Keratinocyte (primary cell): ENCODE measurements around the gene MAP4K3. TPM values are rescaled to one million over a fixed set of nuclear protein-coding genes. Genes with fewer than 3 reads are reported as not detected.

Experiments used
- DNase-seq: peaks from one replicate; pipeline ENCODE4 v3.0.0-alpha.2; 2011; ENCODE audit warnings: low read depth, missing footprints, low spot score
- FAIRE-seq: peaks from 2 replicates; lab custom pipeline; 2011; peaks lifted over from hg19 to GRCh38; lab: Jason Lieb, UNC
- H2AFZ ChIP-seq: 2 replicates; pipeline ENCODE4 v1.6.0; 2012; ENCODE audit warnings: low read length, control low read depth, inconsistent platforms; ENCODE audit not compliant: control insufficient read depth
- H3K27ac ChIP-seq: 2 replicates; pipeline ENCODE4 v1.5.1; 2011; ENCODE audit warnings: low read length; ENCODE audit not compliant: control insufficient read depth, insufficient read depth
- H3K27me3 ChIP-seq: 3 replicates; pipeline ENCODE4 v1.6.0; 2011; ENCODE audit warnings: low read length; ENCODE audit not compliant: control insufficient read depth, insufficient read depth; ENCODE audit errors: extremely low read depth
- H3K36me3 ChIP-seq, 2 experiments: 2 replicates in 1 of 2; 3 replicates in 1 of 2; pipeline ENCODE4 v1.5.1; 2011; ENCODE audit warnings: low read length in 2 of 2, mild to moderate bottlenecking in 1 of 2; ENCODE audit not compliant: control insufficient read depth in 2 of 2, insufficient read depth in 2 of 2; ENCODE audit errors: extremely low read depth in 1 of 2
- H3K4me1 ChIP-seq: 3 replicates; pipeline ENCODE4 v1.5.1; 2011; ENCODE audit warnings: low read length; ENCODE audit not compliant: control insufficient read depth, insufficient read depth; ENCODE audit errors: extremely low read depth
- H3K4me2 ChIP-seq: 3 replicates; pipeline ENCODE4 v1.6.0; 2011; ENCODE audit warnings: low read depth, low read length; ENCODE audit not compliant: control insufficient read depth, insufficient read depth; ENCODE audit errors: extremely low read depth
- H3K4me3 ChIP-seq, 3 experiments: fragments of 200-600 bp in 1 of 3; sonication (generic) in 1 of 3; 2 replicates in 2 of 3; 3 replicates in 1 of 3; pipeline ENCODE4 v1.5.1; 2011 to 2016; ENCODE audit warnings: low read length in 3 of 3, mild to moderate bottlenecking in 3 of 3, control low read depth in 2 of 3, inconsistent platforms in 1 of 3, low read depth in 1 of 3, mixed read lengths in 1 of 3, mixed run types in 1 of 3, moderate library complexity in 1 of 3; ENCODE audit not compliant: control insufficient read depth in 2 of 3, insufficient read depth in 2 of 3; ENCODE audit errors: extremely low read depth in 1 of 3
- H3K79me2 ChIP-seq: 2 replicates; pipeline ENCODE4 v1.6.0; 2012; ENCODE audit warnings: low read length; ENCODE audit not compliant: control insufficient read depth, insufficient read depth
- H3K9ac ChIP-seq: 3 replicates; pipeline ENCODE4 v1.6.0; 2011; ENCODE audit warnings: low read length; ENCODE audit not compliant: control insufficient read depth, insufficient read depth; ENCODE audit errors: extremely low read depth
- H3K9me1 ChIP-seq: 3 replicates; pipeline ENCODE4 v1.6.0; 2011; ENCODE audit warnings: low read length; ENCODE audit not compliant: control insufficient read depth, insufficient read depth; ENCODE audit errors: extremely low read depth
- H3K9me3 ChIP-seq: 2 replicates; pipeline ENCODE4 v1.5.1; 2012; ENCODE audit warnings: low read depth, low read length; ENCODE audit not compliant: control insufficient read depth
- H4K20me1 ChIP-seq: 3 replicates; pipeline ENCODE4 v1.6.0; 2011; ENCODE audit warnings: low read length; ENCODE audit not compliant: control insufficient read depth, insufficient read depth; ENCODE audit errors: extremely low read depth
- CTCF ChIP-seq, 3 experiments: IDR thresholded peaks in 1 of 3; conservative IDR thresholded peaks in 1 of 3; optimal IDR thresholded peaks in 1 of 3; 2 replicates in 2 of 3; 3 replicates in 1 of 3; pipeline versions ENCODE3 to v1.5.1; 2011; ENCODE audit warnings: low read length in 3 of 3, mild to moderate bottlenecking in 3 of 3, moderate library complexity in 2 of 3, control low read depth in 1 of 3, inconsistent platforms in 1 of 3; ENCODE audit not compliant: insufficient read depth in 2 of 3; ENCODE audit errors: extremely low read depth in 1 of 3
- EZH2 ChIP-seq: IDR thresholded peaks from one replicate; pipeline ENCODE4 v1.6.1; 2012; ENCODE audit warnings: inconsistent platforms, mild to moderate bottlenecking, low read length, moderate library complexity
- dilution Hi-C: fragments of 300-500 bp; cut with MboI; formaldehyde crosslinking; loops from one replicate; pipeline ENCODE4 v1.7.0; 2020; ENCODE audit warnings: low sequenced_read_pairs; ENCODE audit not compliant: extremely low pct_ligation_motif_present
- polyA plus RNA-seq, 5 experiments: library from polyadenylated mRNA; depleted of rRNA in 3 of 5; stranded (reverse) in 3 of 5; stranded (forward) in 1 of 5; unstranded in 1 of 5; fragments of >200 nt; gene quantifications; 1 replicate in 1 of 5; 2 replicates in 3 of 5; 3 replicates in 1 of 5; pipeline versions ENCODE4 v1.2.1 to v1.2.3, GENCODE V29; 2011 to 2012; ENCODE audit warnings: missing spikeins in 2 of 5, low read depth in 1 of 5, low replicate concordance in 1 of 5

MAP4K3 gene
- polyA plus RNA-seq, 1 donor (not counting 4 experiments of a cell fraction or from before 2014, with no cell fraction given), result 19.4 TPM

GRCh38 chr2:39411181-39411944, 25.7 kb downstream of the MAP4K3 start:
- peak; percentile 33 for DNase-seq
- no peak overlapping the region for H2AFZ ChIP-seq
- H3K9ac ChIP-seq, result no peak overlapping the region
- no peaks in the 10 kb centered on the region for H3K9me3 ChIP-seq
- no peaks in the 10 kb centered on the region for H3K27me3 ChIP-seq
- H3K4me1 ChIP-seq, result peaks cover 15% of the 10 kb centered on the region
- H3K4me2 ChIP-seq, result peak overlapping the region; percentile 55
- peak; percentile 67 for FAIRE-seq
- no peak overlapping the region for H3K4me3 ChIP-seq
- dilution Hi-C loops, result no loop called here
- peaks cover 71% of the 10 kb centered on the region for H3K79me2 ChIP-seq
- peaks cover 0 to 1% of the 10 kb centered on the region in 2 experiments for H3K36me3 ChIP-seq
- H4K20me1 ChIP-seq, result no peaks in the 10 kb centered on the region
- peak overlapping the region; percentile 64 for H3K27ac ChIP-seq
- TF ChIP-seq CTCF (optimal IDR thresholded peaks at IDR 0.05 in 1 of 3, IDR thresholded peaks at IDR 0.05 in 1 of 3, conservative IDR thresholded peaks at IDR 0.05 in 1 of 3; ENCODE audit: extremely low read depth in 1 of 3, insufficient read depth in 2 of 3, low read length in 3 of 3), result no peak
- TF ChIP-seq EZH2, result no peak
- H3K9me1 ChIP-seq, result no peaks in the 10 kb centered on the region

GRCh38 chr2:39409697-39410389, 27.2 kb downstream of the MAP4K3 start:
- Histone ChIP-seq H3K4me1 (peaks cover 25% of the 10 kb centered on the region), H2AFZ (no peak overlapping the region), H3K9me3 (no peaks in the 10 kb centered on the region), H3K9ac (no peak overlapping the region), H4K20me1 (no peaks in the 10 kb centered on the region), H3K27me3 (no peaks in the 10 kb centered on the region), H3K27ac (no peak overlapping the region), H3K36me3 (peaks cover 0 to 1% of the 10 kb centered on the region in 2 experiments), H3K9me1 (no peaks in the 10 kb centered on the region), H3K4me3 (no peak overlapping the region), H3K79me2 (peaks cover 76% of the 10 kb centered on the region), H3K4me2 (no peak overlapping the region)
- TF ChIP-seq EZH2 (no peak), CTCF (optimal IDR thresholded peaks at IDR 0.05 in 1 of 3, IDR thresholded peaks at IDR 0.05 in 1 of 3, conservative IDR thresholded peaks at IDR 0.05 in 1 of 3; ENCODE audit: extremely low read depth in 1 of 3, insufficient read depth in 2 of 3, low read length in 3 of 3) (no peak)
- dilution Hi-C loops, result no loop called here
- DNase-seq, result no peak
- no peak for FAIRE-seq
